Left lung (tissue), 10 donors: Measurements from ENCODE around the gene PPP2R2B. TPM values are rescaled to one million over a fixed set of nuclear protein-coding genes. Genes with fewer than 3 reads are reported as not detected.

ENCODE experiments used
- ATAC-seq: fragments of 200-7000 bp; cut with Tn5 transposase; one replicate; pipeline ENCODE4 v1.9.1; 2020; ENCODE audit warnings: moderate library complexity
- DNase-seq, 4 donors: peaks; one replicate each; pipeline ENCODE4 v3.0.0-alpha.2; 2013 to 2020
- H3K27ac ChIP-seq, 2 donors: fragments of 200-600 bp; sonication (generic) in 1 of 2; one replicate each; pipeline versions ENCODE4 v1.5.0 to v1.8.0; 2020 to 2021
- H3K27me3 ChIP-seq, 2 donors: fragments of 200-600 bp; sonication (generic) in 1 of 2; one replicate each; pipeline versions ENCODE4 v1.5.0 to v1.8.0; 2020 to 2021
- H3K36me3 ChIP-seq, 2 donors: fragments of 200-600 bp; sonication (generic) in 1 of 2; one replicate each; pipeline versions ENCODE4 v1.5.0 to v1.8.0; 2020 to 2021
- H3K4me1 ChIP-seq, 2 donors: fragments of 200-600 bp; one replicate each; pipeline ENCODE4 v1.8.0; 2021
- H3K4me3 ChIP-seq, 2 donors: fragments of 200-600 bp; sonication (generic) in 1 of 2; one replicate each; pipeline versions ENCODE4 v1.5.0 to v1.8.0; 2020 to 2021; ENCODE audit warnings: mild to moderate bottlenecking in 1 of 2
- H3K9me3 ChIP-seq, 2 donors: fragments of 200-600 bp; sonication (generic) in 1 of 2; one replicate each; pipeline versions ENCODE4 v1.5.0 to v1.8.0; 2020 to 2021
- CTCF ChIP-seq, 2 donors: fragments of 200-600 bp; sonication (generic) in 1 of 2; IDR thresholded peaks; one replicate each; pipeline versions ENCODE4 v1.5.0 to v1.8.0; 2021; ENCODE audit warnings: antibody characterized with exemption in 2 of 2
- intact Hi-C, 2 donors: fragments of 100-400 bp; cut with DNase I; formaldehyde crosslinking; loops; one replicate each; pipeline versions ENCODE4 v1.11.2 to v1.14.2; 2022
- polyA plus RNA-seq, 6 donors: library from polyadenylated mRNA; unstranded; fragments of 120-200 nt; gene quantifications; one replicate each; pipeline ENCODE4 v1.2.1, GENCODE V29; 2013; ENCODE audit not compliant: insufficient read length in 6 of 6
- total RNA-seq, 2 donors: library from RNA; stranded (reverse); fragmentation: NEBNext Ultra II Directional; extraction: Animal tissue kit (Norgen Biotek cat#: 25700); gene quantifications; one replicate each; pipeline ENCODE4 v1.2.1, GENCODE V29; 2021
- donor health status: DM: no; HTN: yes; CAD: no.
- donor health status: DM: no; HTN: no; CAD: no.

PPP2R2B gene
- total and polyA plus RNA-seq, 8 donors, result 0.23 to 1.5 (median 0.43) TPM

GRCh38 chr5:146754621-146755020, 123.9 kb downstream of the PPP2R2B start:
- ATAC-seq (no peak), DNase-seq (no peak)
- no peaks in the 10 kb centered on the region for H3K9me3 ChIP-seq
- intact Hi-C loops, result no loop called here
- H3K27ac ChIP-seq, result no peak overlapping the region
- TF ChIP-seq CTCF (IDR thresholded peaks at IDR 0.05), result no peak
- H3K36me3 ChIP-seq, result no peaks in the 10 kb centered on the region
- H3K27me3 ChIP-seq, result no peaks in the 10 kb centered on the region
- H3K4me3 ChIP-seq, result no peak overlapping the region
- no peaks in the 10 kb centered on the region for H3K4me1 ChIP-seq

DNA sequence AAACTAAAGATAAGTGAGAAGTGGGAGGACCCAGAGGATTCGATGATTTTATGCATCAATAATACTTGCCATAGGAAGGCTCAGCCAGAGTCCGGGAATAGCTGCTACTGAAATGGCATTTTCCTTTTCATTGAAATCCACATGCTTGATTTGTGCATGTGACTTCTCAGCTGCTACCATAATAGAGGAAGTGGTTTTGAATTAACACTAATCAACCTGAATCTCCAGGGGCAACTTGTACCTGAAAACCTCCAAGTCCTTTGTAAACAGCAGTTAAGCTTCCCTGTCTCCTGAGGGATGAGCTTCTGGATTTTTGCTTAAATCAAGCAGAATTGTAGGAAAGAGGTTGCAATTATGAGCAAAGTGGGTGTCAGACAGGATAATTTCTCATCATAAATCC, 124.9 kb downstream of the PPP2R2B start:
- DNase-seq (no peak), ATAC-seq (no peak)
- Histone ChIP-seq H3K4me1 (no peaks in the 10 kb centered on the region), H3K4me3 (no peak overlapping the region), H3K9me3 (no peaks in the 10 kb centered on the region), H3K36me3 (no peaks in the 10 kb centered on the region), H3K27me3 (no peaks in the 10 kb centered on the region), H3K27ac (no peak overlapping the region)
- intact Hi-C loops, result no loop called here
- no peak for TF ChIP-seq CTCF (IDR thresholded peaks at IDR 0.05)

DNA sequence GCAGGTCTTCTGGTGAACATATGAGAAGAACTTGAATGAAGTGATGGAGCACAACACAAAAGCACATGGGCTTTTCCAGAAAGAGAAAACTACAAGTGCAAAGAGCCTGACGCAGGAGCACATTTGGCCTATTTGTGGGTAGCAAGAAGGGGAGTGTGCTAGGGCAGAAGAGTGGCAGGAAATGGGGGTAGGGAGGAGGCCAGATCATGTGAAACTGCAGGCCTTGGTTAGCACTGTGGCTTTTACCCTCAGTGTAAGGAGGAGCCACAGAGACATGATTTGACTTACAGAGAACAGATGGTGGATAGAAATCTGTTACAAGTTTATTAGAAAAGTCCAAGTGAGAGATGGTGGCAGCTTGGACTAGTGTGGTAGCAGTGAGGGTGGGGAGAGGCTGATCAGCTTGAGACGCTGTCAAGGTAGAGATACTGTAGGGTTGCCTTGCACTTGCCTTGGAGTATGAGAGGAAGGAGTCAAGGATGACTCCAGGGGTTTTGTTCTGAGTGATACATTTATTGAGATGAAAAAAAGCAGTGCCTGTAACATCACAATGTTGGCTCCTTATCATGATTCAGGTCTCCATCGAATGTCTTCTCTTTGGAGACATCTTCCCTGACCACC, 126.7 kb downstream of the PPP2R2B start:
- no peaks in the 10 kb centered on the region for H3K36me3 ChIP-seq
- H3K27ac ChIP-seq, result no peak overlapping the region
- peak in 1 of 4 donors; percentile 33 for DNase-seq
- ATAC-seq, result peak; percentile 56
- no peaks in the 10 kb centered on the region for H3K27me3 ChIP-seq
- no peak overlapping the region for H3K4me3 ChIP-seq
- TF ChIP-seq CTCF (IDR thresholded peaks at IDR 0.05), result no peak
- no peaks in the 10 kb centered on the region for H3K4me1 ChIP-seq
- no peaks in the 10 kb centered on the region for H3K9me3 ChIP-seq
- intact Hi-C loops, result no loop called here

DNA sequence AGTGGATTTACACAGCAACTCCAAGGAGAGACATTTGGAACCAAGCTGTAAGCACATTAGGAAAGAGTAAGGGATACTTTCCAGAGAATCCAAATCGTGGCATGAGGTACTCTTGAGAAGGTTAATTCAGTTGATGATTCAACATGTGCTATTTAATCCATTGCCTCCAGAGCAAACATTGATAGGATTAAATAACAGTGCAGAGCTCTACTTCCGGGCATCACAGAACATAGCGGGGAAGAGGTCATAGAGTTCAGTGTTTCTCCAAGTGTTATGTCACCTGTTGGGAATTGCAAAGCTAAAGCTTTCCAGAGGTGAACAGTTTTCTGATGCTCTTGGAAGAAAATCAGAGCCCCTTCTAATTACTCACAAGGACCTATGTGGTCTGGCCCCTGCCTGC, 127.5 kb downstream of the PPP2R2B start:
- DNase-seq (no peak), ATAC-seq (no peak)
- Histone ChIP-seq H3K9me3 (no peaks in the 10 kb centered on the region), H3K4me3 (no peak overlapping the region), H3K36me3 (no peaks in the 10 kb centered on the region), H3K27me3 (no peaks in the 10 kb centered on the region), H3K27ac (no peak overlapping the region), H3K4me1 (no peaks in the 10 kb centered on the region)
- TF ChIP-seq CTCF (IDR thresholded peaks at IDR 0.05), result no peak
- intact Hi-C loops, result no loop called here

- intact Hi-C loops, result no loop called here
- no peaks in the 10 kb centered on the region for H3K4me1 ChIP-seq
- H3K36me3 ChIP-seq, result no peaks in the 10 kb centered on the region
- H3K27me3 ChIP-seq, result no peaks in the 10 kb centered on the region
- no peak overlapping the region for H3K4me3 ChIP-seq
- no peak for TF ChIP-seq CTCF (IDR thresholded peaks at IDR 0.05)
- DNase-seq (no peak), ATAC-seq (no peak)
- no peak overlapping the region for H3K27ac ChIP-seq
- H3K9me3 ChIP-seq, result no peaks in the 10 kb centered on the region
These were observed 130.0 kb downstream of the PPP2R2B start for GRCh38 chr5:146748533-146748932.
